Astrocyte (in vitro differentiated cells and primary cell): ENCODE data around the gene C1QL4.

ENCODE experiments used
- EZH2 ChIP-seq: IDR thresholded peaks from 2 replicates; pipeline ENCODE4 v1.6.1; 2012; ENCODE audit warnings: mild to moderate bottlenecking, low read length, inconsistent platforms; ENCODE audit not compliant: insufficient read depth
- TF ChIP-seq, protein P1 (sequence below): IDR thresholded peaks from 2 replicates; pipeline ENCODE4 v1.5.1; 2011; ENCODE audit warnings: low read depth, mild to moderate bottlenecking, inconsistent platforms, low read length, moderate library complexity; ENCODE audit not compliant: insufficient read depth

DNA sequence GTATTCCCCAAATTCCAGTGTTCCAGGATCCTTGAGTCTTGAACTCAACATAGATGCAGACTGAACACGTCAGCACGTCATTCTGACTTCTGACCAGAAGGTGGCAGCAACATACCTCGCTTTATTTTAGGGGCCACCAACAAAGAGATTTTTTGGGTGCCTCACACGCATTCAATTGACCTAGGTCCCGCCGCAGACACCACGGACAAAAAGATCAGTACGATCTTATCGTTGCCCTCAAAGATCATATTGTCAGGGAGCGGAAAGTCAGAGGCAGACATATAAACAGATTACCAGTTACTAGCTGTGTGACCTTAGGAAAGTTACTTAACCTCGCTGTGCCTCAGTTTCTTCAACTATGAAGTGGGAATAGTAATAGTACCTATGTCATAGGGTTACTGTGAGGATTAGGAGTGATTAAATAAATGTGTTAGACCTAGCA lies 48.6 kb downstream of the C1QL4 start:
- TF ChIP-seq, protein P1, sequence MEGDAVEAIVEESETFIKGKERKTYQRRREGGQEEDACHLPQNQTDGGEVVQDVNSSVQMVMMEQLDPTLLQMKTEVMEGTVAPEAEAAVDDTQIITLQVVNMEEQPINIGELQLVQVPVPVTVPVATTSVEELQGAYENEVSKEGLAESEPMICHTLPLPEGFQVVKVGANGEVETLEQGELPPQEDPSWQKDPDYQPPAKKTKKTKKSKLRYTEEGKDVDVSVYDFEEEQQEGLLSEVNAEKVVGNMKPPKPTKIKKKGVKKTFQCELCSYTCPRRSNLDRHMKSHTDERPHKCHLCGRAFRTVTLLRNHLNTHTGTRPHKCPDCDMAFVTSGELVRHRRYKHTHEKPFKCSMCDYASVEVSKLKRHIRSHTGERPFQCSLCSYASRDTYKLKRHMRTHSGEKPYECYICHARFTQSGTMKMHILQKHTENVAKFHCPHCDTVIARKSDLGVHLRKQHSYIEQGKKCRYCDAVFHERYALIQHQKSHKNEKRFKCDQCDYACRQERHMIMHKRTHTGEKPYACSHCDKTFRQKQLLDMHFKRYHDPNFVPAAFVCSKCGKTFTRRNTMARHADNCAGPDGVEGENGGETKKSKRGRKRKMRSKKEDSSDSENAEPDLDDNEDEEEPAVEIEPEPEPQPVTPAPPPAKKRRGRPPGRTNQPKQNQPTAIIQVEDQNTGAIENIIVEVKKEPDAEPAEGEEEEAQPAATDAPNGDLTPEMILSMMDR = peak; percentile 92
- no peak for TF ChIP-seq EZH2
